Natural killer cell (primary cell): Measurements from ENCODE around the gene GSAP. TPM values are rescaled to one million over a fixed set of nuclear protein-coding genes. Genes with fewer than 3 reads are reported as not detected.

Source experiments
- ATAC-seq, 3 donors: fragments of 150-1000 bp in 2 of 3; fragments of 200-7000 bp in 1 of 3; cut with Tn5 transposase; 1 replicate in 1 of 3; 2 replicates in 2 of 3; pipeline ENCODE4 v1.10.0; 2021; ENCODE audit warnings: mild to moderate bottlenecking in 2 of 3, moderate library complexity in 2 of 3
- DNase-seq, 2 donors: peaks; one replicate each; pipeline versions ENCODE4 v3.0.0 to v3.0.0-alpha.2; 2013 to 2021; ENCODE audit warnings: mixed read lengths in 1 of 2
- H3K27ac ChIP-seq: one replicate; pipeline ENCODE4 v1.5.1; 2013; ENCODE audit warnings: mild to moderate bottlenecking, low read length
- H3K27me3 ChIP-seq: one replicate; pipeline ENCODE4 v1.6.1; 2013; ENCODE audit warnings: low read length; ENCODE audit not compliant: control insufficient read depth, insufficient read depth
- H3K36me3 ChIP-seq: one replicate; pipeline ENCODE4 v1.6.1; 2013; ENCODE audit warnings: low read length; ENCODE audit not compliant: control insufficient read depth, insufficient read depth
- H3K4me1 ChIP-seq: one replicate; pipeline ENCODE4 v1.6.1; 2013; ENCODE audit warnings: low read length; ENCODE audit not compliant: control insufficient read depth, insufficient read depth
- H3K4me3 ChIP-seq: one replicate; pipeline ENCODE4 v1.5.1; 2013; ENCODE audit warnings: low read length
- H3K9me3 ChIP-seq: one replicate; pipeline ENCODE4 v1.6.1; 2013; ENCODE audit warnings: low read length; ENCODE audit not compliant: control insufficient read depth, insufficient read depth
- H3K27ac Mint-ChIP-seq, 2 donors: one replicate each; pipeline ENCODE4 v1.8.0; 2022; ENCODE audit warnings: mild to moderate bottlenecking in 2 of 2, mixed read lengths in 2 of 2, moderate library complexity in 1 of 2
- H3K27me3 Mint-ChIP-seq, 2 donors: one replicate each; pipeline ENCODE4 v1.8.0; 2022; ENCODE audit warnings: low read depth in 2 of 2, mixed read lengths in 2 of 2
- H3K36me3 Mint-ChIP-seq: one replicate; pipeline ENCODE4 v1.8.0; 2022; ENCODE audit warnings: mixed read lengths
- H3K4me1 Mint-ChIP-seq, 2 donors: one replicate each; pipeline ENCODE4 v1.8.0; 2022; ENCODE audit warnings: mixed read lengths in 2 of 2
- H3K4me3 Mint-ChIP-seq: one replicate; pipeline ENCODE4 v1.8.0; 2022; ENCODE audit warnings: mild to moderate bottlenecking, moderate library complexity, mixed read lengths
- H3K9me3 Mint-ChIP-seq, 2 donors: one replicate each; pipeline ENCODE4 v1.8.0; 2022; ENCODE audit warnings: mixed read lengths in 2 of 2
- WGBS: methylation state at CpG from one replicate; pipeline ENCODE4 v1.1.7; 2013; ENCODE audit warnings: missing lambda C conversion rate; ENCODE audit not compliant: insufficient coverage; 5-methylcytosine and 5-hydroxymethylcytosine counted together
- intact Hi-C: fragments of 100-400 bp; cut with micrococcal nuclease; formaldehyde crosslinking; loops from one replicate; pipeline ENCODE4 v1.14.2; 2022
- total RNA-seq, 4 donors: library from RNA; stranded (reverse); fragments of 120-200 nt in 1 of 4; gene quantifications; one replicate each; pipeline versions ENCODE4 v1.2.3 to v1.2.4, GENCODE V29; 2013 to 2022
- TF ChIP-seq, protein P1 (sequence below): fragments of 200-600 bp; IDR thresholded peaks from one replicate; pipeline ENCODE4 v1.8.0; 2022; ENCODE audit warnings: antibody characterized with exemption

The GSAP gene
- total RNA-seq, 3 donors from 2014 or later (not counting 1 experiment from before 2014, with no cell fraction given): 202 to 302 (median 301) TPM

GRCh38 chr7:77313085-77313484, 103.1 kb downstream of the GSAP start:
- H3K9me3 Mint-ChIP-seq: no peaks in the 10 kb centered on the region
- H3K27me3 Mint-ChIP-seq: no peaks in the 10 kb centered on the region
- intact Hi-C loops: no loop called here
- DNase-seq (no peak), ATAC-seq (no peak)
- no peak overlapping the region for H3K4me3 Mint-ChIP-seq
- peak overlapping the region; percentile 33 to 52 for H3K27ac Mint-ChIP-seq
- peaks cover 27 to 34% of the 10 kb centered on the region in 2 donors for H3K4me1 Mint-ChIP-seq
- Histone ChIP-seq H3K4me1 (no peaks in the 10 kb centered on the region), H3K27me3 (no peaks in the 10 kb centered on the region), H3K36me3 (peaks cover 92% of the 10 kb centered on the region), H3K4me3 (no peak overlapping the region), H3K9me3 (no peaks in the 10 kb centered on the region), H3K27ac (no peak overlapping the region)
- peaks cover 64% of the 10 kb centered on the region for H3K36me3 Mint-ChIP-seq
- TF ChIP-seq, protein P1, sequence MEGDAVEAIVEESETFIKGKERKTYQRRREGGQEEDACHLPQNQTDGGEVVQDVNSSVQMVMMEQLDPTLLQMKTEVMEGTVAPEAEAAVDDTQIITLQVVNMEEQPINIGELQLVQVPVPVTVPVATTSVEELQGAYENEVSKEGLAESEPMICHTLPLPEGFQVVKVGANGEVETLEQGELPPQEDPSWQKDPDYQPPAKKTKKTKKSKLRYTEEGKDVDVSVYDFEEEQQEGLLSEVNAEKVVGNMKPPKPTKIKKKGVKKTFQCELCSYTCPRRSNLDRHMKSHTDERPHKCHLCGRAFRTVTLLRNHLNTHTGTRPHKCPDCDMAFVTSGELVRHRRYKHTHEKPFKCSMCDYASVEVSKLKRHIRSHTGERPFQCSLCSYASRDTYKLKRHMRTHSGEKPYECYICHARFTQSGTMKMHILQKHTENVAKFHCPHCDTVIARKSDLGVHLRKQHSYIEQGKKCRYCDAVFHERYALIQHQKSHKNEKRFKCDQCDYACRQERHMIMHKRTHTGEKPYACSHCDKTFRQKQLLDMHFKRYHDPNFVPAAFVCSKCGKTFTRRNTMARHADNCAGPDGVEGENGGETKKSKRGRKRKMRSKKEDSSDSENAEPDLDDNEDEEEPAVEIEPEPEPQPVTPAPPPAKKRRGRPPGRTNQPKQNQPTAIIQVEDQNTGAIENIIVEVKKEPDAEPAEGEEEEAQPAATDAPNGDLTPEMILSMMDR: no peak
- 95% methylated on average over 1 of the region's 2 CpGs for WGBS

- peaks cover 0 to 2% of the 10 kb centered on the region in 2 donors for H3K9me3 Mint-ChIP-seq
- no peak overlapping the region for H3K4me3 Mint-ChIP-seq
- WGBS: 94% methylated on average over 4 of the region's 5 CpGs
These were observed 105.2 kb downstream of the GSAP start for GRCh38 chr7:77310982-77311381.

GRCh38 chr7:77309714-77310220, 106.4 kb downstream of the GSAP start:
- H3K27me3 ChIP-seq: no peaks in the 10 kb centered on the region
- H3K4me3 Mint-ChIP-seq: no peak overlapping the region
- no peaks in the 10 kb centered on the region for H3K27me3 Mint-ChIP-seq
- WGBS: 96% methylated on average over 1 of the region's 1 CpG
- no peak for DNase-seq
- H3K36me3 ChIP-seq: peaks cover 63% of the 10 kb centered on the region
- peaks cover 0 to 7% of the 10 kb centered on the region in 2 donors for H3K9me3 Mint-ChIP-seq
- H3K9me3 ChIP-seq: peaks cover 7% of the 10 kb centered on the region
- H3K4me3 ChIP-seq: no peak overlapping the region
- H3K36me3 Mint-ChIP-seq: peaks cover 61% of the 10 kb centered on the region
- H3K4me1 ChIP-seq: no peaks in the 10 kb centered on the region
- no peak overlapping the region for H3K27ac ChIP-seq
- no peak for ATAC-seq
- intact Hi-C loops: no loop called here
- TF ChIP-seq, protein P1: no peak
- H3K4me1 Mint-ChIP-seq: peaks cover 10 to 17% of the 10 kb centered on the region in 2 donors
- H3K27ac Mint-ChIP-seq: peak overlapping the region; percentile 21 to 45

More at GRCh38 chr7:77310982-77311381, 105.2 kb downstream of the GSAP start:
- no peak for DNase-seq
- H3K4me1 ChIP-seq: no peaks in the 10 kb centered on the region
- TF ChIP-seq, protein P1: no peak
- no peaks in the 10 kb centered on the region for H3K27me3 ChIP-seq
- H3K36me3 Mint-ChIP-seq: peaks cover 61% of the 10 kb centered on the region
- ATAC-seq: no peak
- peak overlapping the region in 1 of 2 donors; percentile 29 for H3K27ac Mint-ChIP-seq
- H3K9me3 ChIP-seq: no peaks in the 10 kb centered on the region
- intact Hi-C loops: no loop called here
- no peak overlapping the region for H3K27ac ChIP-seq
- H3K4me3 ChIP-seq: no peak overlapping the region
- peaks cover 22 to 23% of the 10 kb centered on the region in 2 donors for H3K4me1 Mint-ChIP-seq
- H3K36me3 ChIP-seq: peaks cover 75% of the 10 kb centered on the region
- no peaks in the 10 kb centered on the region for H3K27me3 Mint-ChIP-seq

DNA sequence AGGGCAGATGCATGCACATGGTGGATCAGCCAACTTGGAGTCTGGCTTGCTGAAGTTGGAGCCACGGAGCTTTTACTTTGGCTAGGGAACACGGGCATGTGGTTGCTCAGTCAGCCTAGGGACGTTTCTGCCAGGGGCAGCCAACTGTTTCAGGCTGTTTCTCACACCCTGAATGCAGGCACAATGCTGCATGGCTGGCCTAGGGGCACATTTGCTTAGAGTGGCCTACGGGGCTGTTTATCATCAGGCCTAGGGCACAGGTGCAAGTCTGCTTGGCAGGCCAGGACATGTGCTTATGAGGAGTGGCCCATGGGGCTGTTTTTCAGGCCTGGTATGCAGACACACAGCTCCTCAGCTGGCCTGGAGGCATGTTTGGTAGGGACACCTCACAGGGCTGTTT, 107.4 kb downstream of the GSAP start:
- H3K4me1 Mint-ChIP-seq: peaks cover 7 to 20% of the 10 kb centered on the region in 2 donors
- TF ChIP-seq, protein P1: no peak
- H3K36me3 ChIP-seq: peaks cover 53% of the 10 kb centered on the region
- H3K4me3 ChIP-seq: no peak overlapping the region
- peaks cover 0 to 10% of the 10 kb centered on the region in 2 donors for H3K9me3 Mint-ChIP-seq
- 79% methylated on average over 4 of the region's 4 CpGs for WGBS
- H3K27me3 ChIP-seq: no peaks in the 10 kb centered on the region
- intact Hi-C loops: no loop called here
- no peak overlapping the region for H3K4me3 Mint-ChIP-seq
- no peaks in the 10 kb centered on the region for H3K27me3 Mint-ChIP-seq
- H3K4me1 ChIP-seq: no peaks in the 10 kb centered on the region
- H3K9me3 ChIP-seq: peaks cover 12% of the 10 kb centered on the region
- ATAC-seq (no peak), DNase-seq (no peak)
- peak overlapping the region; percentile 21 to 45 for H3K27ac Mint-ChIP-seq
- H3K36me3 Mint-ChIP-seq: peaks cover 62% of the 10 kb centered on the region
- H3K27ac ChIP-seq: no peak overlapping the region
